Dermis microvascular lymphatic vessel endothelial cell (primary cell): Measurements from ENCODE around the gene FGF12. TPM values are rescaled to one million over a fixed set of nuclear protein-coding genes. Genes with fewer than 3 reads are reported as not detected.
"Not testable (repeated sequence)": the region's sequence is repeated elsewhere in the genome, so short reads cannot be mapped to it uniquely, and the experiment has no call there.

Source experiments
- DNase-seq, 2 donors: peaks; one replicate each; pipeline versions ENCODE4 v3.0.0 to v3.0.0-alpha.2; 2010; ENCODE audit warnings: low read depth in 2 of 2
- total RNA-seq: library from RNA; depleted of rRNA; stranded (reverse); fragments of >200 nt; gene quantifications from 2 replicates; pipeline ENCODE4 v1.2.1, GENCODE V29; 2014

FGF12 gene
- total RNA-seq, 1 donor from 2014 or later, result 1.7 TPM

DNA sequence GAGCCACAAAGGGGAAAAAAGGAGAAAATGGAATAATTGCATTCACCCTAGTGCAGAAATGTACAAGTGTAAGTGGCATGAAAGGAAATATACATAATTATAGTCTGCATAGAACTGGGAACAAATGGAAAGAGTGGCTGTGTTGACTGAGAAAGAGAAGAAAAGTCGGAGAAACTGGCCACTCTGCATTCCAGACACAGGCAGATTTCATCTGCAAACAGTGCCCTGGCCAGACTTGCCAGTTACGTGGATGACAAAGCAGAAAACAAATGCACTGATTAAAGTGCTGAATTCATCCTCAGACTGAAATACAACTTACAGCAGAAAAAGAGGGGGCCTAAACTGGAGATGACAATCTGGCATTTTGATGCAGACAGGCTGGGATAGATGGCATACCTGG, 129.8 kb downstream of the FGF12 start:
- DNase-seq, result no peak

GRCh38 chr3:192578729-192579128, 148.6 kb downstream of the FGF12 start:
- no peak for DNase-seq

GRCh38 chr3:192577811-192578210, 149.5 kb downstream of the FGF12 start:
- no peak for DNase-seq

- no peak for DNase-seq
These were observed 150.1 kb downstream of the FGF12 start for GRCh38 chr3:192577271-192577670.

- DNase-seq, result not testable (repeated sequence)
These were observed 150.6 kb downstream of the FGF12 start for GRCh38 chr3:192576704-192577103.

DNA sequence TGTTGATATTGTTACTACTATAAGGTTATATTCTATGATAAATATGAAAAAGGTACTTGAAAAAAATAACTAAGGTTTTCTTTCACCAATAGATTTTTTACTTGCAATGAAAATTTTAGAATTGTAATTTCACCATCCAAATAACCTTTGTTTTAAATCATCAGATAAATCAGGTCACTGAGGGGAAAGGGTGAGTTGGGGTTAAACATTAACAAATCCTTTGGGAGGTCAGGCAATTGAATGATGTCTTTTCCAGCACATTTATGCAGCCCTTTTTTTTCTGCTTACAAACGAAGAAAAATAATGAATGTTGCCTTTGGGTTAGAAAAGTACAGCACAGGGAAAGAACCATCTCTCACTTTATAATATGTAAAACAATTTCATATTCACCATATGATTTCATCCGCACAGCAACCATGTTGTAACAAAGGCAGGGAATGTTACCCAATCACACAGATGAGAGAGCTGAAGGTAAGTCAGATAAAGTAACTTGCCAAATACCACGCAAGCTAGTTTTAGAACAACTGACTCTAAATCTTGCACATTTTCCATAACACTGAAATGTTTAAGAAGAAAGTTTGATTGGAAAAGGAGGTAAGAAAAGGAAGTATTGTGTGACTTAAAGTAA, 151.3 kb downstream of the FGF12 start:
- DNase-seq, result no peak

GRCh38 chr3:192573240-192573639, 154.1 kb downstream of the FGF12 start:
- DNase-seq, result no peak

DNA sequence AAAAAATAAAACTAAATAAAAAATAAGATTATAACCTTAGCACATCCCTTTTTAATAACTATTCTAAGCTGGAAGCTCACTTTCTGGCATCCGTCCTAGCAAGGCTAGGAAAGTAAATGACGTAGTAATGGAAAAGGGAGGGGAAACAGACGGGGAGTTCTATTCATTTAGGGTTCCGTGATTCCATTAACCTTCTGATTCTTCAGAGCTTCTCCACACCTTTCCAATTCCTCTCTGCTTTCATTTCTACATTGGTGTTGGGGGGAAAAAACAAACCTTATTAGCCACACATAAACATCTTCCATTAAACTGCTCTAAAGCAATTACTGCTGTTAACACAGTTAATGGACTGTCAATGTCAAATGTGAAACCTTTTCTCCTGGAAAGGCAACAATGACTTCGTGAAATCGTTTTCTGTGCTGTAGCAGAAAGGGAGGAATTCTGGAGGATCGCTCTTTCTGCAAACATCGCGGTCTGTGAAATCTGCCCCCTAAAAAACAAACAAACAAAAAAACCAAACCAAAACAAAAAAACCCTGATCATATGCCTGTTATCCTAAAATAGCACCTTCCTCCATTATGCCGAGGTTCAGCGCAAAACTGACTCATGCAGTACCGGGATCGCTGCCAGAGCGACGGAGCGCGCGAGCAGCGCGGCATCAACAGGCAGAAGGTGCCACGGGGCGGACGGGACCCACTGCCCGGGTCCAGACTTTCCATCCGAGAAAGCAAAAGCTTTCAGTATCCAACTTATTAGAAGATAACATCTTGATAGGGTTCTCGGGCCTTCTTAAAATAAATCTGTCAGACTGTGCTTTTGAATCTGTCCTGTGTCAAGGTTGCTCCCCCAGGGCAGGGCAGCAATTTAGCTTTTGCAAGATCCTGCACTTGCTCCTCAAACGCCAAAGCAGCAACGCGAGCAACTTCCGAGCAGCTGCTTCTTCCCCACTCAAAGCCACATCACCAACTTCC, 156.2 kb downstream of the FGF12 start:
- peak; percentile 45 to 50 for DNase-seq

DNA sequence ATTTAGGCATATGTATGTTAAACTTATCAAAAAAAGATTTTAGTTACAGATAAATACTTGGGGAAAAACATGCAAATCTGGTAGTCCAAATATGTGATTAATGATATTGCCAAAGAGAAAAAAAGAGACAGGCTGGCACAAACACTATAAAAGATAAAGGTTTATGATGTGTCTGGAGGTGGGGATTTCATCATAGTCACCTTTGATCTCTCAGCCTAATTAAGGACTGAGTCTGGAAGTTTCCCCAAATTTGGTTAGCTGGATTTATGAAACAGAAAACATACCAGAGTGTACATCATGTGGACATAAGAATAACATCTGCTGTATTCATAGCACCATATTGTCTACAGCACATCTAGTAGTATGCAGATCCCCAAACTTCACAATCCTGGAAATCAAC, 157.0 kb downstream of the FGF12 start:
- DNase-seq, result no peak

GRCh38 chr3:192566706-192567290, 160.5 kb downstream of the FGF12 start:
- peak; percentile 80 to 83 for DNase-seq

DNA sequence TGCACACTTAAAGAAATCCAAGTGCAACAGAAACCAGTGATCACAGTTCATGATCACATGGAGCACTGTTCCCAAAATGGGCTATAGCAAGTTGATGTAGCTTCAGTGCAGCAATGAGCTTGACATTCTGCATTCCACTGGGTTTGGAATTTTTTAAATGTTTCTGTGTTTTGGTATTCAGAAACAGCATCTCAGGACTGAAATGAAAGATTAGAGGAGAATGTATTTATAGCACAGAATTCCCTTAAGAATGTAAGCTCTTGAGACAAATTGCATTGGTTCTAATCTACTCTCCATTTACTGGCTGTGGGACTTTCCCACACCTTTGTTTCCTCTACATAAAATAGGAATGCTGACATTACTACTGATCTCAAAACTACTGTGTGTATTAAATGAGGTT, 162.7 kb downstream of the FGF12 start:
- no peak for DNase-seq

DNA sequence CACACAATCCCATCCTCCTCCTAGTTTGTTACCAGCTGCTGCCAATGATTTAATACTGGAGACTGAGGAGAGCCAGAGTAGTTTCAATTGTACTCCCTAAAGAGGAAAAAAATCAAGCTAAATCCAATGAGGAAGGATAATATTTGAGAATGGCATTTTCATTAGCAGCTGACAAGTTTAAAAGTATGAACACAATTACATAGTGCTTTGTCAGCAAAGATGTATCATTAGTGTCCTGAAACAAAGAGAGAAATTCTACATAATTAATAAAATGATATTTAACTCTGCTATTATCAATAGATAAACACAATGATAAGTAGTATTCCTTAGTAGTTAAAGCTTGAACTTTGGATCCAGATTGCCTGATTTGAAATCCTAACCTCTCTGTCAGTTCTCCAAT, 163.9 kb downstream of the FGF12 start:
- DNase-seq, result no peak

DNA sequence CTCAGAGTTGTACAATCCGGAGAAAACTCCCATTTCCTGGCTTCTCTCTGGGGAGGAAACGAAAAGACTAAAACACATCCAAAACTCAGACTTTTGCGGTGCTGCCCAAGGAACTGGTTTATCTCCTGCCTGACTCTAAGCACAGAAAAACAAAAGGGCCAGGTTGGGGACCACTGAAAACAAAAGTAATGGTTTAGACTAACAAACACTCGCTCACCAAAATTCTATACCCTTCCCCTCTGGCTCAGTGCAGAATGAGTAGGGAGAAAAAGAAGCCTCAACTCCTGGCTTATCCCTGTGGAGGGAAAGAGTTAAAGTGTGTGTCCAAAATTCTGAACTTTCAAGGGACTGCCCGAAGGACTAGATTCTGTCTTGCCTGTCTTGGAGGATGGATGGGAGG, 173.6 kb downstream of the FGF12 start:
- DNase-seq, result no peak

DNA sequence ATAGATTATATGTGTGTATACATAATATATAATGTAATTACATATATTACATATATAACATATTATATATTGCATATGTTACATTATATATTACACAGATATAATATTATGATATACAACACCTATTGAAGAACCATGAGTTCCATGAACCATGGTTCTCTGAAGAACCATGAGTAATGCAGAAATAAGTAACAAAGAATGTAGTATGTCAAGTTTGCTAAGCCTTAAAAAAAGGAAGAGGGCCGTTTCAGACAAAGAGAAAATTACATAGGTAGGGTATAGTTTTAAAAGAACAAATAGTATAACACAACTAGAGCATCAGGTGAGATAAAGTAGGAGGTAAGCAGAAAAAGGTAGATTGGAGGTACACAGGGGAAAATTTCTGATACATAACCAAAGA, 177.0 kb downstream of the FGF12 start:
- no peak for DNase-seq

DNA sequence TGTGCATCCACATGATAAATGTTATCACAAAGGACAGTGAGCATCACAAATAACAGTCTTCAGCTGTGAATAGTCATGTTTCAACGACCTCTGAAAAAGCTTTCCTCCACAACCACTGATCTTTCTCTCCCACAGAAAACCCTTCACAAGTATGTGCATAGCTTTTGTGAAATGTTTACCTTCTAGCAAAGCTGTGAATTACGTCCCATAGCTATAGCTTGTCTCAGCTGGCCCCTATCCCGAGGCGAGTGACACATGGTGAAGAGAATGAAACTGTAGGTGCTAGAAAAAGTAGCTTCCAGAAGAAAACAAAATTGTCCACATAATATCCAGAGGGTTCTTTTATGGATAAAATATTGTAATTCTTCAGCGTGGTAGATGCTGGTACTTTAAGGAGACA, 182.0 kb downstream of the FGF12 start:
- DNase-seq, result no peak

DNA sequence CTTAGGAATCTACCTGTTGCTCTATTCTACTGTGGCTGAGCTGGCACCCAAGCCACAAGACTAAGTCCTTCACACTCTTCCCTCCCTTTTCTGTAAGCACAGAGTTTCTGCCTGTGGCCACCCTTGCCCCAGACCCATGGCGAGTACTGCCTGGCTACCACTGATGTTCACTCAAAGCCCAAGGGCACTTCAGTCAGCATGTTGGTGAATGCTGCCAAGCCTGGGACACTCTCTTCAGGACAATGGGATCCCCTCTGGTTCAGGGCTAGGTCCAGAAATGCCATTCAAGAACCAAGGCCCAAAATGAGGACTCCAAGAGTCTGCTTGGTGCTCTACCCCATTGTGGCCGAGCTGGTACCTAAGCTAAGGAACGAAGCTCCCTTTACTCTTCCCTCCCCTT, 184.2 kb downstream of the FGF12 start:
- no peak for DNase-seq

DNA sequence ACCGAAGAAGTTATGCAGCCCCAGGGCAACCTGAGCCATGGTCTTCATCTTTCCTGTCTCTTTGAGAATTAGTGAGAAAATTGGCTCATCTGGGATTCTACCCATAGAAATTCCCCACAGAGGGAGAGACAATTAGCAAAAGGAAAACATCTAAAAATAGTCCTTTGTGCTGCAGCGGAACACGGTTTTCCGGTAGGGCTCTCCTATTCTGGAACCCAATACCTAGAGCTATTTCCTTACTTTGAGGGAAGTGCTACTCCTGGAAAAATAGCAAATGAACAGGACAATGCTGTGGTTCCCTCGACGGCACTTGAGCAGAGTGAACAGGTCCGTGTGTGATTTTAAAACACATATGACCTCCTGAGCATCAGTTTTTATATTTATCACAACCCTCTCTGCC, 210.5 kb downstream of the FGF12 start:
- DNase-seq, result peak; percentile 0 to 27

DNA sequence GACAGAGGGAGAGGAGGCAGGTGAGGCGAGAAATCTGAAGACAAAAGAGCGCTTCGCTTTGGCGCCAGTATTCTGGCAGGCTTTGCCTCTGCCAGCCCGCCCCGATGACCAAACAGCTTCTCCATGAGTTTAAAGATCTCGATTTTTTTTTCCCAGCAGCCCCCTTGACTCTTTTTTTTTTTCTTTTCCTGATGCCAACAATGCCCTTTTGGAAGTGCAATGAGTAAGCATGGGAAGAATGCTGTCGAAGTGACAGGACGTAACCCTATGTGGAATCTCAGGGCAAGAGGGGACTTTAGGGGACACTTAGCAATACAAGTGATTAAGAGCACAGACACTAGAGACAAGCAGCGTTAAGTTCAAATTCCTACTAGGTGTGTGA, 211.7 kb downstream of the FGF12 start:
- DNase-seq, result no peak

- DNase-seq, result no peak
These were observed 212.3 kb downstream of the FGF12 start for GRCh38 chr3:192514754-192515663.

GRCh38 chr3:192514081-192514753, 213.1 kb downstream of the FGF12 start:
- DNase-seq, result peak; percentile 12 to 20

DNA sequence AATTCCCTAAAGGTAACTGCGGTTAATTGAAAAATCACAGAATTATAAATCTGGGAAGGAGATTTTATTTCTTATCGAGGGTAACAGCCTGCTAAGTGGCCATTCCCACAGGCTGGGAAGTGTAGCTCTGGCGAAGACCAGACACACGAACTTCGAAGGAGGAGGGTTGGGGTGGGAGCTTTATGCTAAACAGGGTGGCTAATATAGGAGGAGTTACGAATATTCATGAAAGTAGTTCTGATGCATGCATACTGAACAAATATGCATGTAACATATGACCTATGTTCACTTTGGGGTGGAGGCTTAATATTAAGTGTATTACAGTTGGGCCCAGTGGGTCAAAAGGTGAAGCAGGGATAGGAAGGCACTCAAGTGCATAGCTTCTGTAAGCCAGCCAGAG, 221.6 kb downstream of the FGF12 start:
- DNase-seq, result no peak
